T-cell (primary cell): ENCODE data around the gene PYGB. TPM values are rescaled to one million over a fixed set of nuclear protein-coding genes. Genes with fewer than 3 reads are reported as not detected.

Experiments used
- ATAC-seq, 4 experiments: fragments of 200-7000 bp in 3 of 4; fragments of 150-1000 bp in 1 of 4; cut with Tn5 transposase; replicated peaks in 1 of 4; 1 replicate in 3 of 4; 2 replicates in 1 of 4; pipeline ENCODE4 v1.10.0; 2021; ENCODE audit warnings: moderate library complexity in 3 of 4, mild to moderate bottlenecking in 2 of 4, moderate number of reproducible peaks in 1 of 4
- CTCF ChIA-PET, 2 donors: fragments of 300-600 bp; sonication (Branson Sonifier 250); formaldehyde crosslinking; loops; one replicate each; lab custom pipeline; 2022; ENCODE audit warnings: antibody characterized with exemption in 2 of 2; lab: Charles Lee
- POLR2A ChIA-PET, 2 donors: fragments of 300-600 bp; sonication (Branson Sonifier 250); formaldehyde crosslinking; loops; one replicate each; lab custom pipeline; 2022; ENCODE audit warnings: antibody characterized with exemption in 2 of 2; lab: Charles Lee
- DNase-seq, 35 experiments: peaks; one replicate each; pipeline versions ENCODE4 v3.0.0 to v3.0.0-alpha.2; 2013 to 2023
- H3K27ac ChIP-seq: one replicate; pipeline ENCODE4 v1.5.1; 2013; ENCODE audit warnings: low read length
- H3K27me3 ChIP-seq, 2 experiments: replicated peaks in 1 of 2; 1 replicate in 1 of 2; 2 replicates in 1 of 2; pipeline versions ENCODE4 v1.6.1 to v1.7.0; 2013; ENCODE audit warnings: low read length in 1 of 2, mixed read lengths in 1 of 2; ENCODE audit not compliant: control insufficient read depth in 2 of 2, insufficient read depth in 2 of 2; ENCODE audit errors: extremely low read depth in 1 of 2
- H3K36me3 ChIP-seq, 2 donors: 1 replicate in 1 of 2; 2 replicates in 1 of 2; pipeline versions ENCODE4 v1.6.1 to v1.7.0; 2013; ENCODE audit warnings: low read length in 1 of 2; ENCODE audit not compliant: control insufficient read depth in 2 of 2, insufficient read depth in 1 of 2; ENCODE audit errors: extremely low read depth in 1 of 2
- H3K4me1 ChIP-seq, 2 experiments: 1 replicate in 1 of 2; 2 replicates in 1 of 2; pipeline versions ENCODE4 v1.6.1 to v1.7.0; 2013; ENCODE audit warnings: low read length in 2 of 2, mixed read lengths in 1 of 2; ENCODE audit not compliant: insufficient read depth in 2 of 2, control insufficient read depth in 1 of 2; ENCODE audit errors: extremely low read depth in 1 of 2
- H3K4me3 ChIP-seq, 2 donors: 1 replicate in 1 of 2; 2 replicates in 1 of 2; pipeline versions ENCODE4 v1.5.1 to v1.7.0; 2013; ENCODE audit warnings: mild to moderate bottlenecking in 2 of 2, low read length in 1 of 2, moderate library complexity in 1 of 2; ENCODE audit not compliant: control insufficient read depth in 1 of 2; ENCODE audit errors: extremely low read depth in 1 of 2
- H3K9me3 ChIP-seq: 2 replicates; pipeline ENCODE4 v1.7.0; 2013
- H3K27ac Mint-ChIP-seq, 2 donors: one replicate each; pipeline ENCODE4 v1.8.0; 2020 to 2021; ENCODE audit warnings: mild to moderate bottlenecking in 2 of 2, mixed read lengths in 2 of 2
- H3K27me3 Mint-ChIP-seq, 2 donors: one replicate each; pipeline ENCODE4 v1.8.0; 2021 to 2022; ENCODE audit warnings: mixed read lengths in 2 of 2
- H3K36me3 Mint-ChIP-seq: one replicate; pipeline ENCODE4 v1.8.0; 2021; ENCODE audit warnings: mixed read lengths
- H3K4me1 Mint-ChIP-seq, 3 donors: one replicate each; pipeline ENCODE4 v1.8.0; 2020 to 2022; ENCODE audit warnings: mixed read lengths in 3 of 3, mild to moderate bottlenecking in 1 of 3
- H3K4me3 Mint-ChIP-seq, 3 donors: one replicate each; pipeline ENCODE4 v1.8.0; 2020 to 2022; ENCODE audit warnings: mild to moderate bottlenecking in 3 of 3, mixed read lengths in 3 of 3, moderate library complexity in 3 of 3
- H3K9me3 Mint-ChIP-seq, 3 donors: one replicate each; pipeline ENCODE4 v1.8.0; 2020 to 2022; ENCODE audit warnings: mixed read lengths in 3 of 3
- WGBS: methylation state at CpG from one replicate; pipeline ENCODE4 v1.1.5; 2013; ENCODE audit warnings: missing lambda C conversion rate; ENCODE audit not compliant: insufficient coverage; 5-methylcytosine and 5-hydroxymethylcytosine counted together
- total RNA-seq, 35 experiments: library from RNA in 6 of 35; stranded (reverse) in 6 of 35; fragments of 120-200 nt in 1 of 35; gene quantifications; one replicate each; pipeline versions ENCODE4 v1.2.1 to v1.2.4 and lab custom pipeline; 2013 to 2026

Gene PYGB
- total RNA-seq, 5 donors from 2014 or later (not counting 1 experiment from before 2014, with no cell fraction given): 29.7 to 53.4 (median 36.5) TPM

DNA sequence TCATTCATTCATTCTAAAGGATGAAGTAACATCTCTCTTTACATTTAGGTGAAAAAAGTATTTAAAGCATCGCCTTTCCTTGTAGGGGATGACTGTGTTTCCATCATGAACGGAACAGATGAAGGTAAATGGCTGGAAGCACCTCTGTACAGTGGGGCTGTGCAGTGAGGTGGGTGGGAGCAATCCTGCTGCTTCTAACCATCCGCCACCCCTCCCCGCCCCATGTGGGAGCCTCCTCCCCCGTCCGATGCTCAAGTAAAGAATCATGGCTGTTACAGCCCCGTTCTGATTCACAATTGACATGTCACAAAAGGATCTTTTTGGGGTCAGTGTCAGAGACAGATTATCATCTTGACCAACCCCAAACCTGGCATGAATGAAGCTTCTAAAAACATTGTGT is 33.1 kb upstream of the PYGB start:
- no peaks in the 10 kb centered on the region for H3K4me1 ChIP-seq
- Mint-ChIP-seq H3K27ac (no peak overlapping the region), H3K4me3 (no peak overlapping the region), H3K36me3 (peaks cover 47% of the 10 kb centered on the region), H3K9me3 (no peaks in the 10 kb centered on the region), H3K4me1 (no peaks in the 10 kb centered on the region), H3K27me3 (no peaks in the 10 kb centered on the region)
- POLR2A ChIA-PET: no interaction called here
- CTCF ChIA-PET: interaction anchor here in 1 of 2 donors (0.6 kb wide), 1 partner anchor 17 kb away, joined by 7 read pairs; no protein-coding TSS in a partner anchor
- no peak overlapping the region for H3K27ac ChIP-seq
- no peaks in the 10 kb centered on the region for H3K9me3 ChIP-seq
- ATAC-seq: no peak
- DNase-seq: no peak
- H3K36me3 ChIP-seq: peaks cover 21 to 51% of the 10 kb centered on the region in 2 donors
- no CpG with 5 or more reads among the region's 7 CpGs for WGBS
- H3K4me3 ChIP-seq: no peak overlapping the region
- H3K27me3 ChIP-seq: no peaks in the 10 kb centered on the region

- Histone ChIP-seq H3K36me3 (peaks cover 21 to 51% of the 10 kb centered on the region in 2 donors), H3K27ac (no peak overlapping the region), H3K4me3 (no peak overlapping the region), H3K9me3 (no peaks in the 10 kb centered on the region), H3K4me1 (no peaks in the 10 kb centered on the region), H3K27me3 (no peaks in the 10 kb centered on the region)
- Mint-ChIP-seq H3K27ac (no peak overlapping the region), H3K36me3 (peaks cover 48% of the 10 kb centered on the region), H3K27me3 (no peaks in the 10 kb centered on the region), H3K4me3 (no peak overlapping the region), H3K9me3 (no peaks in the 10 kb centered on the region), H3K4me1 (no peaks in the 10 kb centered on the region)
- ATAC-seq: no peak
- no peak for DNase-seq
- 96% methylated on average over 10 of the region's 10 CpGs for WGBS
- CTCF ChIA-PET: no interaction called here
- POLR2A ChIA-PET: no interaction called here
Observed at GRCh38 chr20:25215521-25215920, 32.4 kb upstream of the PYGB start.

- Histone ChIP-seq H3K4me1 (no peaks in the 10 kb centered on the region), H3K27ac (no peak overlapping the region), H3K36me3 (peaks cover 19 to 55% of the 10 kb centered on the region in 2 donors), H3K27me3 (no peaks in the 10 kb centered on the region), H3K4me3 (no peak overlapping the region), H3K9me3 (no peaks in the 10 kb centered on the region)
- Mint-ChIP-seq H3K27me3 (no peaks in the 10 kb centered on the region), H3K9me3 (no peaks in the 10 kb centered on the region), H3K4me1 (no peaks in the 10 kb centered on the region), H3K36me3 (peaks cover 50% of the 10 kb centered on the region), H3K27ac (no peak overlapping the region), H3K4me3 (no peak overlapping the region)
- WGBS: 98% methylated on average over 6 of the region's 16 CpGs
- CTCF ChIA-PET: interaction anchor here in 1 of 2 donors (0.5 kb wide), 1 partner anchor 149 kb away, joined by 3 read pairs; no protein-coding TSS in a partner anchor
- POLR2A ChIA-PET: interaction anchor here in 1 of 2 donors (0.7 kb wide), 1 partner anchor 27 kb away, joined by 3 read pairs; no protein-coding TSS in a partner anchor
- DNase-seq (no peak), ATAC-seq (no peak)
Observed at GRCh38 chr20:25216199-25216945, 31.5 kb upstream of the PYGB start.

- no peaks in the 10 kb centered on the region for H3K4me1 Mint-ChIP-seq
- Histone ChIP-seq H3K4me3 (no peak overlapping the region), H3K36me3 (peaks cover 20 to 45% of the 10 kb centered on the region in 2 donors), H3K27ac (no peak overlapping the region), H3K27me3 (no peaks in the 10 kb centered on the region), H3K4me1 (no peaks in the 10 kb centered on the region), H3K9me3 (no peaks in the 10 kb centered on the region)
- peaks cover 41% of the 10 kb centered on the region for H3K36me3 Mint-ChIP-seq
- WGBS: 95% methylated on average over 15 of the region's 21 CpGs
- no peak for ATAC-seq
- ChIA-PET CTCF (interaction anchor here in 1 of 2 donors (0.5 kb wide), 1 partner anchor 150 kb away, joined by 3 read pairs; no protein-coding TSS in a partner anchor), POLR2A (no interaction called here)
- no peaks in the 10 kb centered on the region for H3K9me3 Mint-ChIP-seq
- no peaks in the 10 kb centered on the region for H3K27me3 Mint-ChIP-seq
- H3K4me3 Mint-ChIP-seq: no peak overlapping the region
- no peak for DNase-seq
- H3K27ac Mint-ChIP-seq: no peak overlapping the region
Observed at GRCh38 chr20:25217161-25218108, 30.4 kb upstream of the PYGB start.

GRCh38 chr20:25218109-25218486 is 29.8 kb upstream of the PYGB start:
- POLR2A ChIA-PET: no interaction called here
- Histone ChIP-seq H3K27me3 (no peaks in the 10 kb centered on the region), H3K27ac (no peak overlapping the region), H3K4me1 (no peaks in the 10 kb centered on the region), H3K36me3 (peaks cover 20 to 43% of the 10 kb centered on the region in 2 donors), H3K4me3 (no peak overlapping the region), H3K9me3 (no peaks in the 10 kb centered on the region)
- Mint-ChIP-seq H3K4me3 (no peak overlapping the region), H3K36me3 (peaks cover 41% of the 10 kb centered on the region), H3K27ac (no peak overlapping the region), H3K9me3 (no peaks in the 10 kb centered on the region), H3K27me3 (no peaks in the 10 kb centered on the region), H3K4me1 (no peaks in the 10 kb centered on the region)
- ATAC-seq (no peak), DNase-seq (no peak)
- CTCF ChIA-PET: interaction anchor here in 1 of 2 donors (0.6 kb wide), 1 partner anchor 17 kb away, joined by 3 read pairs; no protein-coding TSS in a partner anchor
- WGBS: 89% methylated on average over 7 of the region's 8 CpGs

DNA sequence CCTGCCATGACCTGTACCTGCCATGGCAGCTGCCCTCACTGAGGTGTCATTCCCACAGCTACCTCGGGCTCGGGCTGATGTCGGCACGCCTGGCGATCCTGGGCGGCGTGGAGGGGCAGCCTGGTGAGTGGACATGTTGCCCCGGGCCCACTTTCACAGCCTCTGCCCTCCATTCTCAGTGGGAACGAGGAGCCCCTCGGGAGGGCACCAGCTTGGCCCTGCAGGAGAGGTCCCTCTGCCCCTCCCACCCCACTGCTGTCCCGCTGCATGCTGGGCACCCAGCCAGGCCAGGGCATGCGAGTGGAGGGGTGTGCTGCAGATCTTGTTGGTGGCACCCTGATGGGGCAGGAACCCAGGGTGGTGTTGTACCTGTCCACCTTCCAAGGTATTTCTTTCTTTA is 29.4 kb upstream of the PYGB start:
- no peaks in the 10 kb centered on the region for H3K4me1 Mint-ChIP-seq
- Histone ChIP-seq H3K9me3 (no peaks in the 10 kb centered on the region), H3K4me3 (no peak overlapping the region), H3K27ac (no peak overlapping the region), H3K27me3 (no peaks in the 10 kb centered on the region), H3K36me3 (peaks cover 21 to 39% of the 10 kb centered on the region in 2 donors), H3K4me1 (no peaks in the 10 kb centered on the region)
- H3K27ac Mint-ChIP-seq: no peak overlapping the region
- H3K36me3 Mint-ChIP-seq: peaks cover 41% of the 10 kb centered on the region
- ChIA-PET CTCF (interaction anchor here in 1 of 2 donors (0.6 kb wide), 1 partner anchor 18 kb away, joined by 3 read pairs; no protein-coding TSS in a partner anchor), POLR2A (no interaction called here)
- 92% methylated on average over 9 of the region's 12 CpGs for WGBS
- H3K27me3 Mint-ChIP-seq: no peaks in the 10 kb centered on the region
- no peak for ATAC-seq
- no peak overlapping the region for H3K4me3 Mint-ChIP-seq
- H3K9me3 Mint-ChIP-seq: no peaks in the 10 kb centered on the region
- no peak for DNase-seq
